ENCODE data around the gene LGR4. TPM values are rescaled to one million over a fixed set of nuclear protein-coding genes. Genes with fewer than 3 reads are reported as not detected.

Gene LGR4
- total and polyA plus RNA-seq, 2 of the 13 experiments (the other 11 are each of a cell fraction or from before 2014, with no cell fraction given), result 42.1 to 68.7 TPM

DNA sequence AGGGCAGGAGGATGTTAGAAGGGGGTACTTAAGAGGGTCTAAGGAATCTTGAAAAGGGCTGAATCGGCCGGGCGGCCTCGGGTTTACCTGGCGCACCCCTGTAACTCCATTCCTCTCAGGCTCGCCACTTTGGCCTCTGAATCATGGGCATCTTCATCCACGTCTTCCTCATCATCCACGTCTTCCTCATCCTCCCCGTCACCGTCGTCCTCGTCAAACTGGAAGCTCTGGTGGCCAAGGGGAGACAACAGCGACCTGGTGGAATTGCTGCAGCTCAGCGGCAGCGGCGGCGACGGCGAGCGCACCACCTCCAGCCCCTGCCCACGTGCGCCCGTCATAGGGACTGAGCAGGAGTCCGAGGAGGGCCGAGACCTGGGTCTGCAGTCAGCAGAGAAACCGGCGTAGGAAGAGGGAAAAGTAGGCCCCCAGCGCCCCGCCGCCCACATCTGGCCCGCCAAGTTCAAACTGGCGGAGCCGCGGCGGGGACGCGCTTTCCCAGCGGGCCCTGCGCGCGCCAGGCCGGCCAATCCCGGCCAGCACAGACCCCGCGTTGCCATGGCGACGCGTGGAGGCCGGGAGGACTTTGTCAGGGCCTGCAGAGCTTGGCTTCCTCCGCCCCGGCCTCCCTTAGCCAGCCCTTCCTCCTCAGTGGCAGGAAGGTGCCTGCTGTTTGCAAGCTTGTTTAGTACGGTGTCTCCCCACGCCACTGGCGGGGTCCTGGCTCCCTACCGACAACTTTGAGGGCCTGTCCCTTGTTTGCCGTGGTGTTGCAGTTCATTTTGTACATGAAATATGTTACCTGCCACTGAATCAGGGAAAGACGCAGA, 109.6 kb downstream of the LGR4 start, which contains the start of gene CCDC34 (continued):
- TF ChIP-seq, protein P1, sequence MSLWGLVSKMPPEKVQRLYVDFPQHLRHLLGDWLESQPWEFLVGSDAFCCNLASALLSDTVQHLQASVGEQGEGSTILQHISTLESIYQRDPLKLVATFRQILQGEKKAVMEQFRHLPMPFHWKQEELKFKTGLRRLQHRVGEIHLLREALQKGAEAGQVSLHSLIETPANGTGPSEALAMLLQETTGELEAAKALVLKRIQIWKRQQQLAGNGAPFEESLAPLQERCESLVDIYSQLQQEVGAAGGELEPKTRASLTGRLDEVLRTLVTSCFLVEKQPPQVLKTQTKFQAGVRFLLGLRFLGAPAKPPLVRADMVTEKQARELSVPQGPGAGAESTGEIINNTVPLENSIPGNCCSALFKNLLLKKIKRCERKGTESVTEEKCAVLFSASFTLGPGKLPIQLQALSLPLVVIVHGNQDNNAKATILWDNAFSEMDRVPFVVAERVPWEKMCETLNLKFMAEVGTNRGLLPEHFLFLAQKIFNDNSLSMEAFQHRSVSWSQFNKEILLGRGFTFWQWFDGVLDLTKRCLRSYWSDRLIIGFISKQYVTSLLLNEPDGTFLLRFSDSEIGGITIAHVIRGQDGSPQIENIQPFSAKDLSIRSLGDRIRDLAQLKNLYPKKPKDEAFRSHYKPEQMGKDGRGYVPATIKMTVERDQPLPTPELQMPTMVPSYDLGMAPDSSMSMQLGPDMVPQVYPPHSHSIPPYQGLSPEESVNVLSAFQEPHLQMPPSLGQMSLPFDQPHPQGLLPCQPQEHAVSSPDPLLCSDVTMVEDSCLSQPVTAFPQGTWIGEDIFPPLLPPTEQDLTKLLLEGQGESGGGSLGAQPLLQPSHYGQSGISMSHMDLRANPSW (CRISPR knock-in tag; IDR thresholded peaks at IDR 0.05; ENCODE audit: borderline replicate concordance), result no peak
- TF ChIP-seq ESRRA (CRISPR knock-in tag; IDR thresholded peaks at IDR 0.05; ENCODE audit: low read depth) (peak; percentile 27; the same call in 1 of the 2 replicates), NR2F1 (CRISPR knock-in tag; IDR thresholded peaks at IDR 0.05) (no peak)
- TF ChIP-seq, protein P2, sequence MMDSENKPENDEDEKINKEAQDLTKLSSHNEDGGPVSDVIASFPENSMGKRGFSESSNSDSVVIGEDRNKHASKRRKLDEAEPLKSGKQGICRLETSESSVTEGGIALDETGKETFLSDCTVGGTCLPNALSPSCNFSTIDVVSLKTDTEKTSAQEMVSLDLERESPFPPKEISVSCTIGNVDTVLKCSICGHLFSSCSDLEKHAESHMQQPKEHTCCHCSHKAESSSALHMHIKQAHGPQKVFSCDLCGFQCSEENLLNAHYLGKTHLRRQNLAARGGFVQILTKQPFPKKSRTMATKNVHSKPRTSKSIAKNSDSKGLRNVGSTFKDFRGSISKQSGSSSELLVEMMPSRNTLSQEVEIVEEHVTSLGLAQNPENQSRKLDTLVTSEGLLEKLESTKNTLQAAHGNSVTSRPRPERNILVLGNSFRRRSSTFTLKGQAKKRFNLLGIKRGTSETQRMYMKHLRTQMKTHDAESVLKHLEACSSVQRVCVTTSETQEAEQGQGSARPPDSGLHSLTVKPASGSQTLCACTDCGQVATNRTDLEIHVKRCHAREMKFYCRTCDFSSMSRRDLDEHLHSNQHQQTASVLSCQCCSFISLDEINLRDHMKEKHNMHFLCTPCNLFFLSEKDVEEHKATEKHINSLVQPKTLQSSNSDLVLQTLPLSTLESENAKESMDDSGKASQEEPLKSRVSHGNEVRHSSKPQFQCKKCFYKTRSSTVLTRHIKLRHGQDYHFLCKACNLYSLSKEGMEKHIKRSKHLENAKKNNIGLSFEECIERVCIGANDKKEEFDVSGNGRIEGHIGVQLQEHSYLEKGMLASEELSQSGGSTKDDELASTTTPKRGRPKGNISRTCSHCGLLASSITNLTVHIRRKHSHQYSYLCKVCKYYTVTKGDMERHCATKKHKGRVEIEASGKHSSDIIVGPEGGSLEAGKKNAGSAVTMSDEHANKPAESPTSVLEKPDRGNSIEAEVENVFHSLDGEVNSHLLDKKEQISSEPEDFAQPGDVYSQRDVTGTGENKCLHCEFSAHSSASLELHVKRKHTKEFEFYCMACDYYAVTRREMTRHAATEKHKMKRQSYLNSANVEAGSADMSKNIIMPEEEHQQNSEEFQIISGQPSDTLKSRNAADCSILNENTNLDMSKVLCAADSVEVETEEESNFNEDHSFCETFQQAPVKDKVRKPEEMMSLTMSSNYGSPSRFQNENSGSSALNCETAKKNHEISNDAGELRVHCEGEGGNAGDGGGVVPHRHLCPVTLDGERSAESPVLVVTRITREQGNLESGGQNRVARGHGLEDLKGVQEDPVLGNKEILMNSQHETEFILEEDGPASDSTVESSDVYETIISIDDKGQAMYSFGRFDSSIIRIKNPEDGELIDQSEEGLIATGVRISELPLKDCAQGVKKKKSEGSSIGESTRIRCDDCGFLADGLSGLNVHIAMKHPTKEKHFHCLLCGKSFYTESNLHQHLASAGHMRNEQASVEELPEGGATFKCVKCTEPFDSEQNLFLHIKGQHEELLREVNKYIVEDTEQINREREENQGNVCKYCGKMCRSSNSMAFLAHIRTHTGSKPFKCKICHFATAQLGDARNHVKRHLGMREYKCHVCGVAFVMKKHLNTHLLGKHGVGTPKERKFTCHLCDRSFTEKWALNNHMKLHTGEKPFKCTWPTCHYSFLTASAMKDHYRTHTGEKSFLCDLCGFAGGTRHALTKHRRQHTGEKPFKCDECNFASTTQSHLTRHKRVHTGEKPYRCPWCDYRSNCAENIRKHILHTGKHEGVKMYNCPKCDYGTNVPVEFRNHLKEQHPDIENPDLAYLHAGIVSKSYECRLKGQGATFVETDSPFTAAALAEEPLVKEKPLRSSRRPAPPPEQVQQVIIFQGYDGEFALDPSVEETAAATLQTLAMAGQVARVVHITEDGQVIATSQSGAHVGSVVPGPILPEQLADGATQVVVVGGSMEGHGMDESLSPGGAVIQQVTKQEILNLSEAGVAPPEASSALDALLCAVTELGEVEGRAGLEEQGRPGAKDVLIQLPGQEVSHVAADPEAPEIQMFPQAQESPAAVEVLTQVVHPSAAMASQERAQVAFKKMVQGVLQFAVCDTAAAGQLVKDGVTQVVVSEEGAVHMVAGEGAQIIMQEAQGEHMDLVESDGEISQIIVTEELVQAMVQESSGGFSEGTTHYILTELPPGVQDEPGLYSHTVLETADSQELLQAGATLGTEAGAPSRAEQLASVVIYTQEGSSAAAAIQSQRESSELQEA (CRISPR knock-in tag; IDR thresholded peaks at IDR 0.05; ENCODE audit: not compliant biosample characterization), result peak; percentile 74
- TF ChIP-seq, protein P3, sequence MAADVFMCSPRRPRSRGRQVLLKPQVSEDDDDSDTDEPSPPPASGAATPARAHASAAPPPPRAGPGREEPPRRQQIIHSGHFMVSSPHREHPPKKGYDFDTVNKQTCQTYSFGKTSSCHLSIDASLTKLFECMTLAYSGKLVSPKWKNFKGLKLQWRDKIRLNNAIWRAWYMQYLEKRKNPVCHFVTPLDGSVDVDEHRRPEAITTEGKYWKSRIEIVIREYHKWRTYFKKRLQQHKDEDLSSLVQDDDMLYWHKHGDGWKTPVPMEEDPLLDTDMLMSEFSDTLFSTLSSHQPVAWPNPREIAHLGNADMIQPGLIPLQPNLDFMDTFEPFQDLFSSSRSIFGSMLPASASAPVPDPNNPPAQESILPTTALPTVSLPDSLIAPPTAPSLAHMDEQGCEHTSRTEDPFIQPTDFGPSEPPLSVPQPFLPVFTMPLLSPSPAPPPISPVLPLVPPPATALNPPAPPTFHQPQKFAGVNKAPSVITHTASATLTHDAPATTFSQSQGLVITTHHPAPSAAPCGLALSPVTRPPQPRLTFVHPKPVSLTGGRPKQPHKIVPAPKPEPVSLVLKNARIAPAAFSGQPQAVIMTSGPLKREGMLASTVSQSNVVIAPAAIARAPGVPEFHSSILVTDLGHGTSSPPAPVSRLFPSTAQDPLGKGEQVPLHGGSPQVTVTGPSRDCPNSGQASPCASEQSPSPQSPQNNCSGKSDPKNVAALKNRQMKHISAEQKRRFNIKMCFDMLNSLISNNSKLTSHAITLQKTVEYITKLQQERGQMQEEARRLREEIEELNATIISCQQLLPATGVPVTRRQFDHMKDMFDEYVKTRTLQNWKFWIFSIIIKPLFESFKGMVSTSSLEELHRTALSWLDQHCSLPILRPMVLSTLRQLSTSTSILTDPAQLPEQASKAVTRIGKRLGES (CRISPR knock-in tag; IDR thresholded peaks at IDR 0.05; ENCODE audit: borderline replicate concordance), result peak; percentile 76; the same call in 1 of the 2 replicates
- TF ChIP-seq, protein P4, sequence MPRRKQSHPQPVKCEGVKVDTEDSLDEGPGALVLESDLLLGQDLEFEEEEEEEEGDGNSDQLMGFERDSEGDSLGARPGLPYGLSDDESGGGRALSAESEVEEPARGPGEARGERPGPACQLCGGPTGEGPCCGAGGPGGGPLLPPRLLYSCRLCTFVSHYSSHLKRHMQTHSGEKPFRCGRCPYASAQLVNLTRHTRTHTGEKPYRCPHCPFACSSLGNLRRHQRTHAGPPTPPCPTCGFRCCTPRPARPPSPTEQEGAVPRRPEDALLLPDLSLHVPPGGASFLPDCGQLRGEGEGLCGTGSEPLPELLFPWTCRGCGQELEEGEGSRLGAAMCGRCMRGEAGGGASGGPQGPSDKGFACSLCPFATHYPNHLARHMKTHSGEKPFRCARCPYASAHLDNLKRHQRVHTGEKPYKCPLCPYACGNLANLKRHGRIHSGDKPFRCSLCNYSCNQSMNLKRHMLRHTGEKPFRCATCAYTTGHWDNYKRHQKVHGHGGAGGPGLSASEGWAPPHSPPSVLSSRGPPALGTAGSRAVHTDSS (CRISPR knock-in tag; conservative IDR thresholded peaks at IDR 0.05), result no peak
- TF ChIP-seq, protein P5, sequence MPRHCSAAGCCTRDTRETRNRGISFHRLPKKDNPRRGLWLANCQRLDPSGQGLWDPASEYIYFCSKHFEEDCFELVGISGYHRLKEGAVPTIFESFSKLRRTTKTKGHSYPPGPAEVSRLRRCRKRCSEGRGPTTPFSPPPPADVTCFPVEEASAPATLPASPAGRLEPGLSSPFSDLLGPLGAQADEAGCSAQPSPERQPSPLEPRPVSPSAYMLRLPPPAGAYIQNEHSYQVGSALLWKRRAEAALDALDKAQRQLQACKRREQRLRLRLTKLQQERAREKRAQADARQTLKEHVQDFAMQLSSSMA (CRISPR knock-in tag; IDR thresholded peaks at IDR 0.05), result peak; percentile 80; the same call in 1 of the 2 replicates

Data from HepG2 (cell line).